ENCODE data around the gene ILKAP. TPM values are rescaled to one million over a fixed set of nuclear protein-coding genes. Genes with fewer than 3 reads are reported as not detected.
A peak's percentile ranks its signal among the peaks of the same experiment; 100 is the strongest.

Gene ILKAP
- polyA plus RNA-seq (2012; ENCODE audit: missing spikeins) = 31.2 TPM

DNA sequence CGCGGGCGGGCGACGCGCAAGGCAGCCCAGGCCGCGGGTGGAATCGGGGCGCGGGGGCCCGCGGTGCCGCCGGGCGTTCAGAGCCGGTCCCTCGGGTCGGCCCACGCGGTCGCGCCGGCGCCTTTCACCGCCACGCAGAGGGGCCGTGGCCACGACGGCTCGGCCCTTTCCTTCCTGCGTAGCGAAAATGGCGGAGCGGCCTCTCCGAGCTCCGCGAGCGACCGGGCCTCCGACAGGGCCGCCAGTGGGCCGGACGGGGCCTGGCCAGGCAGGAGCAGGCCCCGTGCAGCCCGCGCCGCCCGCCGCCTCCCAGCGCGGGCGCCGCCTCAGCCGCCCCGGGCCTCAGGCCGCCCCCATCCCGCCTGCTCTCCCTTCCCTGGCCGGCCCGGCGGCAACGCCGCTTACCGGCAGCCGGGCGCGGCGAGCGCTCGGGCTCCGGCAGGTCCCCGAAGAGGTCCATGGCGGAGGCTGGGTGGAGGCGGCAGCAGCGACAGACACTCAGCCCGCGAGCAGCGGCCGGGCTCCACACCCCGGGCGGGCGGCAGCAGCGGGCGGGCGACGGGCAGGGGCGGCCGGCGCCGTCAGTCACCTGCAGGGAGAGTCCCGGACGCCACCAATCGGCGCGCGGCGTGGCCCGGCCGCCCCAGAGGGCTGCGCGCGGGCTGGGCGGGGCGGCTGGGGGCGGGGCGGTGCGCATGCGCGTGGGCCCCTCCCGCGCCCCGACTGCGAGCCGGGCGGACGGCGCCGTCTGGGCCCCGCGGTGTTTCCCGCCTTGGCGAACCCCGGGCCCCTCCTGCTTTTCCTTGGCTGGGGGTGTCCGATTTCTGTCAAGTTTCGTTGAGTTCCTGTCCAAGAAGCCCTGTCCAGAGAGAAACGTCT lies at the start of gene ILKAP:
Gene ILKAP (minus strand): TSS at position 602 of the 879 bp plus-strand sequence. CDS start 142 bp downstream, at position 460.
- peak; percentile 99 for DNase-seq (ENCODE audit: insufficient read length)
- peak; percentile 92 for FAIRE-seq
- TF ChIP-seq POLR2A (IDR thresholded peaks at IDR 0.05; ENCODE audit: low read depth, low read length) (peak; percentile 86), TAF1 (IDR thresholded peaks at IDR 0.05; ENCODE audit: borderline replicate concordance, low read depth, low read length) (peak; percentile 32; the same call in 1 of the 2 replicates), POLR2AphosphoS5 (IDR thresholded peaks at IDR 0.05; ENCODE audit: low read depth, low read length) (peak; percentile 71)

DNA sequence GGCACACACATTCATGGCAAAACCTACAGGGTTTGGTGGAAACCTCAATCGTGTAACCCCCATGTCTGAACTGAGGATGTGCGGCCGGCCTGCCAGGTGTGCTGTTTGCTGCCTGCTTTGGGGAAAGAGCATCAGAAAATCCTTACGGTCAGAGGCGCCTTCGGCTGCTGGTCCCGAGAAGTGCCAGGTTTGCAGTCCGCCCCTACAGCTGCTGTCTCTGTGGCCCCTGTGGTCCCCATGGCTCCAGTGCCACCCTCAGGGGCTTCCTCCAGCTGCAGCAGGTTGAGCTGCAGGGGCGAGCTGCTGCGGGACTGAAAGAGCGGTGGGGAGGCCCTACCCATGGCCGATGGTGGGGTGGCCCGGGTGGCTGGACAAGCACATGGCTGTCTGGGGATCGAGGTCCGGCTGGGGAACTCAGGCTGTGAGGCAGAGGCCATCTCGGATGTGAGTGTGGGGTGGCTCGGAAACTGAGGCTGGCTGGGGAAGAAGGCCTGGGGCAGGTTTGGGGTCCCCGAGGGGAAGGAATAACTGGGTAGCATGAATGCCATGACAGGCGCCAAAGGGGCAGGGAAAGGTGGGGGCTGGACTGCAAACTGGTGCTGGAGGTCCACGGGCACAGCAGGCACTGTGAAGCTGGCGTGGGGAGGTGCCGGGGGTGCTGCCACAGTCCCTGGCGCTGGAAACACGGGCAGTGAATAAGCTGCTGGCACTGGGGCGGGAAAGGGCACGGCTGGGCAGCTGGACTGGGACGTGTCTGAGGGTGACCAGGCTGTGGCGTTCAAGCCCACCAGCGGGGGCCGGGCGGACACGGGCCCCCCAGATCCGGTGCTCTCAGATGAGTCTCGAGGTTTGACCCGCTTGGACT lies 49.5 kb upstream of the ILKAP start:
- no peak for TF ChIP-seq POLR2AphosphoS5 (IDR thresholded peaks at IDR 0.05; ENCODE audit: low read depth, low read length)
- TF ChIP-seq TAF1 (IDR thresholded peaks at IDR 0.05; ENCODE audit: borderline replicate concordance, low read depth, low read length) = no peak
- TF ChIP-seq POLR2A (IDR thresholded peaks at IDR 0.05; ENCODE audit: low read depth, low read length) = no peak
- no peak for FAIRE-seq
- no peak for DNase-seq (ENCODE audit: insufficient read length)

- no peak for FAIRE-seq
- DNase-seq (ENCODE audit: insufficient read length) = no peak
- TF ChIP-seq POLR2AphosphoS5 (IDR thresholded peaks at IDR 0.05; ENCODE audit: low read depth, low read length) (no peak), TAF1 (IDR thresholded peaks at IDR 0.05; ENCODE audit: borderline replicate concordance, low read depth, low read length) (no peak), POLR2A (IDR thresholded peaks at IDR 0.05; ENCODE audit: low read depth, low read length) (no peak)
Measured at GRCh38 chr2:238251986-238252385, 48.5 kb upstream of the ILKAP start.

- no peak for TF ChIP-seq POLR2A (IDR thresholded peaks at IDR 0.05; ENCODE audit: low read depth, low read length)
- FAIRE-seq = no peak
- no peak for DNase-seq (ENCODE audit: insufficient read length)
Measured at GRCh38 chr2:238251331-238251730, 47.8 kb upstream of the ILKAP start.

DNA sequence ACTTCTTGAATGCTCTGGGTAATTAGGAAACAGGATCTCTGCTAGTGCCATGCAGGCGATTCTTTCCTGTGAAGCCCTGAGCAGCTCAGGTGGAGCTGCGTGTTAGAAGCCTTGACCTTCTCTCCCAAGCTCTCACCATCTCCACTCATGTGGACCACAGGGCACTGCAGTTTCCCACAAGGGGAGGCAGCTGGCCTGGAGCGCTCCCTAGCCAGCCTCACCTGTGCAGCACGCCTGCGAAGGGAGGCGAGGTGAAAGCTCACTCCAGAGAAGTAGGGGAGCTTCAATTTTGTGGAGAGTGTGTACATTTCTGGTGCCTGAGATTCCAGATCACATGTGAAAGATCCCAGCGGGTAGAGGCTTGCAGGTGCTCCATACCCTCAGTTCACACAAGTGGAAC lies 47.4 kb upstream of the ILKAP start:
- no peak for TF ChIP-seq POLR2A (IDR thresholded peaks at IDR 0.05; ENCODE audit: low read depth, low read length)
- TF ChIP-seq POLR2AphosphoS5 (IDR thresholded peaks at IDR 0.05; ENCODE audit: low read depth, low read length) = no peak
- no peak for TF ChIP-seq TAF1 (IDR thresholded peaks at IDR 0.05; ENCODE audit: borderline replicate concordance, low read depth, low read length)
- no peak for DNase-seq (ENCODE audit: insufficient read length)
- FAIRE-seq = no peak

DNA sequence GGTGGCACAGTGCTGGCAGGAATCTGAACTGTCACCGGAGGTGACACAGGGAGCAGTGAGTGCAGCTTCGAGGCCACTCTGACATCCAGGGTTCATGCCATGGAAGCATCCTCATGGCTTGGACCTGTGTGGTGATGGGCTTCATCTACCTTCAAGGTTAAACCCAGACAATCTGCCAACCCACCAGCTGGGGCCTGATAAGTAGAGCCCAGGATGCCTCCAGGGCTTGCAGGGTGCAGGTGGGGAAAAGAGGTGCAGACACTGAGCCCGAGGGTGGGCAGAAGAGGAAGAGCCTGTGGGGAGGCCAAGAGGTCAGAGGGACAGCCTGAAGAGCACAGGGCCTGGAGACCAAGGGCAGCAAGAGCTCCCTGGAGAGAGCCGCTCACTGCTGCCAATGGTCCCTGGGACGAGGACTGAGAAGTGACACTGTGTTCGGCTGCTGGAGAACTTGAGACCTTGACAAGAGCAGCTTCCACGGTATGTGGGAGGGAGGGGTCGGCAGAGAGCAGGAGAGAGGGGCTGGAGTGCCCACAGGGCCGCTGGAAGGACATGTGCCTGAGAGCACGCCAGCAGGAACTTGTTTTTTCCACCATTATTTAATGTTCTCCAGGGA lies 44.5 kb upstream of the ILKAP start:
- DNase-seq (ENCODE audit: insufficient read length) (no peak), FAIRE-seq (no peak)
- TF ChIP-seq POLR2AphosphoS5 (IDR thresholded peaks at IDR 0.05; ENCODE audit: low read depth, low read length) (no peak), POLR2A (IDR thresholded peaks at IDR 0.05; ENCODE audit: low read depth, low read length) (no peak), TAF1 (IDR thresholded peaks at IDR 0.05; ENCODE audit: borderline replicate concordance, low read depth, low read length) (no peak)

DNA sequence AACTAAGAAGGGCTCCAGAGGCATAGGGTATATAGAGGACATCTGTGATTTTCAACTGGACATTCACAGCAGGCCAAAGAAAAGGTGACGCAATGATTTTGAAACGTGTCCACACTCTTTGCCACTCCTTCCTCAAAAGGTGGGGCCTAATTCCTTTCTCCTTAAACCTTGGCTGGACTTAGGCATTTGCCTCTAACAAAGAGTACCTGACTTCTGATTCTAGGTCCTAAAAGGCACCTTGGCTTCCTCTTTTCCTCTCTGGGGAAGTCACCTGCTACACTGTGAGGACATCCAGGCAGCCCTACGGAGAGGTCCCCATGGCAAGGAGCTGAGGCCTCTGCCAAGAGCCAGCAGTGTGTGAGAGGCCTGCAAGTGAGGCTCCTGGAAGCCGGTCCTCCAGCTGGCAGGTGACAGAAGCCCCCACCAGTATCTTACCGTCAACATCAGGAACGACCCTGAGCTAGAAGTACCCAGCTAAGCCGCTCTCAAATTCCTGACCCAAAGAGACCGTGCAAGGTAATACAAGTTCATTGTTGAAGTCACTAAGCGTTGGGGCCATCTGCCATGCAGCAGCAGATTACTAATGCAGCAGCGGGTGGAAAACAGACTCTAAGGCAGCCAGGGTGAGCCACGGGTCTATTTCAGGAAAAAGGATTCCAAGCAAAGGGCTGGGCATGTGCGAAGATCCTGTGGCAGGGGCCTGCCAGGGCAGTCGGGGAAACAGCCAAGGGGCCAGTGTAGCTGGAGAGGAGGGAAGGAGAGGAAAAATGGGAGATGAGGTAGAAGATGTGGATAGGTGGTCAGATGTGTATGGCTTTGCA lies 43.7 kb upstream of the ILKAP start:
- DNase-seq (ENCODE audit: insufficient read length) (no peak), FAIRE-seq (no peak)
- no peak for TF ChIP-seq POLR2AphosphoS5 (IDR thresholded peaks at IDR 0.05; ENCODE audit: low read depth, low read length)
- TF ChIP-seq POLR2A (IDR thresholded peaks at IDR 0.05; ENCODE audit: low read depth, low read length) = no peak
- no peak for TF ChIP-seq TAF1 (IDR thresholded peaks at IDR 0.05; ENCODE audit: borderline replicate concordance, low read depth, low read length)

DNA sequence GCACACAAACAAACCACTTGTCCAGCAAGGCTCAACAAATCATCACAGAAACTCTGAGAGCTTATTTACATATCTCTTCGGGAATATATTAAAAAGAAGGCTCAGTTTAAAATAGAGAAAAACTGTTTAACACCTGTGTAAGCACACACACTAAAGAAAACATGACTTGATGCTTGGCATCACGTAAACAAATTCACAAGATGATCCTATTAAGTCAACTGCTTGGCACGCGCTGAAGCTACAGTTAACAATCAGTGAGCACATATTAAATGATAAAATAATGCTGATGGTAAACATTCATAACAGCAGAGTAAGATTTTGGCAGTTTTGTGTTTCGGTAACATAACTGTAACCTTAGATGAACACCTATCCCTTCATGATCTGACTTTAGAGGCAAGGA lies 40.7 kb upstream of the ILKAP start:
- TF ChIP-seq TAF1 (IDR thresholded peaks at IDR 0.05; ENCODE audit: borderline replicate concordance, low read depth, low read length) = no peak
- no peak for TF ChIP-seq POLR2A (IDR thresholded peaks at IDR 0.05; ENCODE audit: low read depth, low read length)
- no peak for TF ChIP-seq POLR2AphosphoS5 (IDR thresholded peaks at IDR 0.05; ENCODE audit: low read depth, low read length)
- DNase-seq (ENCODE audit: insufficient read length) = no peak
- no peak for FAIRE-seq

GRCh38 chr2:238243496-238244076 lies 40.1 kb upstream of the ILKAP start:
- TF ChIP-seq POLR2A (IDR thresholded peaks at IDR 0.05; ENCODE audit: low read depth, low read length) = no peak
- no peak for TF ChIP-seq TAF1 (IDR thresholded peaks at IDR 0.05; ENCODE audit: borderline replicate concordance, low read depth, low read length)
- no peak for TF ChIP-seq POLR2AphosphoS5 (IDR thresholded peaks at IDR 0.05; ENCODE audit: low read depth, low read length)
- no peak for DNase-seq (ENCODE audit: insufficient read length)
- FAIRE-seq = no peak

DNA sequence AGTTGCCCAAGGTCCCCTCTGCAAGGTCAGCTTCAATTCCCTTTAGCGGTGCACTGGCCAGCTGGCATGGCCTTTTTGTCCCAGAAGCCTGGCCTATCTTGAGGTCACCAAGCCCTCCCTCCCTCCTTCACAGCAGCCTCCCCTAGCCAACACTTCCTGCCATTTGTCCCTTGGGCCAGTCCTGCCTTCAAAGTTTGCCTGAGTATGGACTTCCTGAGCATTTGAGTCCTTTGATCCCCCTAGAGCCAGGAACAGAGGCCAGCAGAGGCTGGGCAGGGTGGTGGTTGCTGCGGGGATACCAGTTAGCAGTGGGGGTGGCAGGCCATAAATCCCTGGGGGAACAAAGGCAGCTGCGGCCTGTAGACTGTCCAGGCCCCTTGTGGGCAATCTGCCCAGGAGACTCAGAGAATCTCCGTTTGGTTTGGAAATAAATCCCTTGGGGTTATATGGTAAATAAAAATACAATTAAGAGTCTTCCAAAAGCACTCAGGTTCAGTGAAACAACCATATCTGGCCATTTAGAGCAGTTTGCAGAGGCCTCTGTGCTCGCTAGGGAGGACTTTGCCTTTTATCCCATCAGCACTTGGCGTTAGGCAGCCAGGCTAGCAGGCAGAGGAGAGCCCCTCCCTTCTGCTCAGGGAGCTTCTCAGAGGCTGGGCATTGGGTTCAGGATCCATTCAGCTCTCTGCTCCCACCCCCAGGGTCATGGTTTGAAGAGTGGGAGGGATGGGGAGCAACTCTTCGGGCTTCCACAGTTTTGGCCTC lies 39.4 kb upstream of the ILKAP start:
- FAIRE-seq (no peak), DNase-seq (ENCODE audit: insufficient read length) (no peak)
- no peak for TF ChIP-seq POLR2AphosphoS5 (IDR thresholded peaks at IDR 0.05; ENCODE audit: low read depth, low read length)
- no peak for TF ChIP-seq POLR2A (IDR thresholded peaks at IDR 0.05; ENCODE audit: low read depth, low read length)
- TF ChIP-seq TAF1 (IDR thresholded peaks at IDR 0.05; ENCODE audit: borderline replicate concordance, low read depth, low read length) = no peak

Data from GM12892 (cell line).